ENCODE measurements around the gene EGFR.

EGFR gene

DNA sequence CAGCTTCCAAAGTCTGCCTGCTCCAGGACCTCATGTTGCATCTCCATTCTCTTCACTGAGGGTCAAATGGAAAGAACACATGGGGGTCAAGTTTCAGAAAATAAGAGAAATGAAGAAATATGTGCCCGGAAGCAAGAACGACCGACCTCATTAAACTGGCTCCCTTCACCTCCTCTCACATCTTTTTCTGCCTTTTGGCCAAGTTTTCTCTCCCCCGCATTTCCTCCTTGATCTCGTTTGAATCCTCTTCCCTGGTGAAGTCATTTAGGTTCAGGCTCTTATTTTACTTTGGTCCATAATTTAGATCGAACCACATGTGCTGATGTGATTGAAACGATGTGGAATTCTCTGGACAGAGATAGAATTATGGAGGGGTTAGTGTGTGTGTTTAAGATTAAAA is 44.2 kb downstream of the EGFR start:
- H3K9me3 ChIP-seq (ENCODE audit: control insufficient read depth, insufficient read depth, low read length), result no peaks in the 10 kb centered on the region; the same call in 1 of the 2 replicates
- no peak overlapping the region for H3K4me3 ChIP-seq (ENCODE audit: low read length)
- WGBS (ENCODE audit: insufficient coverage, insufficient read length), result no CpG with 5 or more reads among the region's 7 CpGs
- H3K27me3 ChIP-seq (ENCODE audit: control insufficient read depth, insufficient read depth, low read length), result no peaks in the 10 kb centered on the region
- H3K4me1 ChIP-seq (ENCODE audit: control insufficient read depth, insufficient read depth, low read length), result peaks cover 3% of the 10 kb centered on the region; the same call in 1 of the 2 replicates
- no peak for DNase-seq (ENCODE audit: low read depth, low spot score)
- no peak overlapping the region for H3K27ac ChIP-seq (ENCODE audit: low read length)
- H3K36me3 ChIP-seq (ENCODE audit: control insufficient read depth, insufficient read depth, low read length), result no peaks in the 10 kb centered on the region

GRCh38 chr7:55063633-55064032 is 44.8 kb downstream of the EGFR start:
- H3K4me1 ChIP-seq (ENCODE audit: control insufficient read depth, insufficient read depth, low read length), result peaks cover 3% of the 10 kb centered on the region; the same call in 1 of the 2 replicates
- WGBS (ENCODE audit: insufficient coverage, insufficient read length), result no CpG with 5 or more reads among the region's 5 CpGs
- H3K9me3 ChIP-seq (ENCODE audit: control insufficient read depth, insufficient read depth, low read length), result no peaks in the 10 kb centered on the region; the same call in 1 of the 2 replicates
- H3K36me3 ChIP-seq (ENCODE audit: control insufficient read depth, insufficient read depth, low read length), result no peaks in the 10 kb centered on the region
- no peak overlapping the region for H3K27ac ChIP-seq (ENCODE audit: low read length)
- H3K27me3 ChIP-seq (ENCODE audit: control insufficient read depth, insufficient read depth, low read length), result no peaks in the 10 kb centered on the region
- no peak overlapping the region for H3K4me3 ChIP-seq (ENCODE audit: low read length)
- DNase-seq (ENCODE audit: low read depth, low spot score), result no peak

GRCh38 chr7:55065079-55065478 is 46.3 kb downstream of the EGFR start:
- H3K27me3 ChIP-seq (ENCODE audit: control insufficient read depth, insufficient read depth, low read length), result no peaks in the 10 kb centered on the region
- no CpG with 5 or more reads among the region's 4 CpGs for WGBS (ENCODE audit: insufficient coverage, insufficient read length)
- no peaks in the 10 kb centered on the region; the same call in 1 of the 2 replicates for H3K9me3 ChIP-seq (ENCODE audit: control insufficient read depth, insufficient read depth, low read length)
- no peak overlapping the region for H3K27ac ChIP-seq (ENCODE audit: low read length)
- H3K36me3 ChIP-seq (ENCODE audit: control insufficient read depth, insufficient read depth, low read length), result no peaks in the 10 kb centered on the region
- no peak overlapping the region for H3K4me3 ChIP-seq (ENCODE audit: low read length)
- DNase-seq (ENCODE audit: low read depth, low spot score), result no peak
- peaks cover 3% of the 10 kb centered on the region; the same call in 1 of the 2 replicates for H3K4me1 ChIP-seq (ENCODE audit: control insufficient read depth, insufficient read depth, low read length)

- Histone ChIP-seq H3K4me1 (ENCODE audit: control insufficient read depth, insufficient read depth, low read length) (peaks cover 3% of the 10 kb centered on the region; the same call in 1 of the 2 replicates), H3K4me3 (ENCODE audit: low read length) (no peak overlapping the region), H3K27me3 (ENCODE audit: control insufficient read depth, insufficient read depth, low read length) (no peaks in the 10 kb centered on the region), H3K36me3 (ENCODE audit: control insufficient read depth, insufficient read depth, low read length) (no peaks in the 10 kb centered on the region), H3K27ac (ENCODE audit: low read length) (no peak overlapping the region), H3K9me3 (ENCODE audit: control insufficient read depth, insufficient read depth, low read length) (no peaks in the 10 kb centered on the region; the same call in 1 of the 2 replicates)
- DNase-seq (ENCODE audit: low read depth, low spot score), result no peak
- no CpG with 5 or more reads among the region's 10 CpGs for WGBS (ENCODE audit: insufficient coverage, insufficient read length)
These were observed 46.9 kb downstream of the EGFR start for GRCh38 chr7:55065511-55066229.

DNA sequence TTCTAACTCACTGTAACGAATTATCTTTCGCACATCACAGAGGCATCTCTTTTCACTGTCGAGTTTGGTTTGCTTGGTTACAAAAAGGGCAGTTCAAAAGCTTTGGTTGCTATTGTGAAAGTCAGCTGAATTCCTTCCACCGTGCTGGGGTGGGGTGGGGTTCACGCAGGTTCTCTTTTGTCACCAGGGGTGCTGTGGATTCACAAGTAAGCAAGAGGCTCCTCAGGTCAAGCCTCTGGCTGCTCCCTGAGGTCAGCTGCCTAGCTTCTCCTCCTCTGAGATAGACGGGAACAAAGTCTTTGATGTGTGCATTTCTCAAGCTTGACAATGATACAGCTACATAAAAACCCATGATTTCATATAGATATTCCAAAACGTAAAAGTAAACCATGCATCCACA is 47.7 kb downstream of the EGFR start:
- H3K9me3 ChIP-seq (ENCODE audit: control insufficient read depth, insufficient read depth, low read length), result no peaks in the 10 kb centered on the region; the same call in 1 of the 2 replicates
- H3K4me3 ChIP-seq (ENCODE audit: low read length), result no peak overlapping the region
- H3K4me1 ChIP-seq (ENCODE audit: control insufficient read depth, insufficient read depth, low read length), result peaks cover 3% of the 10 kb centered on the region; the same call in 1 of the 2 replicates
- no peak for DNase-seq (ENCODE audit: low read depth, low spot score)
- no peak overlapping the region for H3K27ac ChIP-seq (ENCODE audit: low read length)
- H3K27me3 ChIP-seq (ENCODE audit: control insufficient read depth, insufficient read depth, low read length), result no peaks in the 10 kb centered on the region
- H3K36me3 ChIP-seq (ENCODE audit: control insufficient read depth, insufficient read depth, low read length), result no peaks in the 10 kb centered on the region
- no CpG with 5 or more reads among the region's 7 CpGs for WGBS (ENCODE audit: insufficient coverage, insufficient read length)

- Histone ChIP-seq H3K4me1 (ENCODE audit: control insufficient read depth, insufficient read depth, low read length) (peaks cover 3% of the 10 kb centered on the region; the same call in 1 of the 2 replicates), H3K9me3 (ENCODE audit: control insufficient read depth, insufficient read depth, low read length) (no peaks in the 10 kb centered on the region; the same call in 1 of the 2 replicates), H3K27ac (ENCODE audit: low read length) (no peak overlapping the region), H3K36me3 (ENCODE audit: control insufficient read depth, insufficient read depth, low read length) (no peaks in the 10 kb centered on the region), H3K27me3 (ENCODE audit: control insufficient read depth, insufficient read depth, low read length) (no peaks in the 10 kb centered on the region), H3K4me3 (ENCODE audit: low read length) (no peak overlapping the region)
- no CpG with 5 or more reads among the region's 6 CpGs for WGBS (ENCODE audit: insufficient coverage, insufficient read length)
- no peak for DNase-seq (ENCODE audit: low read depth, low spot score)
These were observed 48.1 kb downstream of the EGFR start for GRCh38 chr7:55066938-55067337.

- H3K9me3 ChIP-seq (ENCODE audit: control insufficient read depth, insufficient read depth, low read length), result no peaks in the 10 kb centered on the region; the same call in 1 of the 2 replicates
- H3K36me3 ChIP-seq (ENCODE audit: control insufficient read depth, insufficient read depth, low read length), result no peaks in the 10 kb centered on the region
- H3K27me3 ChIP-seq (ENCODE audit: control insufficient read depth, insufficient read depth, low read length), result no peaks in the 10 kb centered on the region
- H3K4me3 ChIP-seq (ENCODE audit: low read length), result no peak overlapping the region
- H3K27ac ChIP-seq (ENCODE audit: low read length), result no peak overlapping the region
- no peak for DNase-seq (ENCODE audit: low read depth, low spot score)
- no CpG with 5 or more reads among the region's 14 CpGs for WGBS (ENCODE audit: insufficient coverage, insufficient read length)
- peaks cover 3% of the 10 kb centered on the region; the same call in 1 of the 2 replicates for H3K4me1 ChIP-seq (ENCODE audit: control insufficient read depth, insufficient read depth, low read length)
These were observed 48.9 kb downstream of the EGFR start for GRCh38 chr7:55067748-55068147.

DNA sequence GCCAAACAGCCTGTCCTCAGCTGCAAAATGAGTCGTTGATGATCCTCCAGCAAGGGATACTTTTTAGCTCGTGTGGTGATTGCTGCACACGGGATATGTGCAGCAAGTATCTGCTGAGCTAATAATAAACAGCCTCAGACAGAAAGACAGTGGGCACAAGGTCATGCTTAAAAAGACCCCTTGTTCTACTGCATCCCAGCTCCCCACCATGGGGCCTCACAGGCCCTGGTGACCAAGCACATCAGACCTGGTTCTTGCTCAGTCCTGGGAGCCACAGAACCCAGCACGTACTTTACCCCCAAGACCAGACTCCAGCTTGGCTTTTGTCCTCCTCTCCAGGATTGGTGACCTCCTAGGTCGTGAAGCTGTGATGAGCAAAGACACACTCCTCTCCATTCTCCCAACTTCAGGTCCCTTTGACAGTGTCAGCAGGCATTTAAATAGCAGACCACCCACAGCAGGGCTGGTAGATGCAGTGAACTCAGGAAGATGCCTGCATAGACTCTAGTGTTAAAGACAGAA is 50.5 kb downstream of the EGFR start:
- WGBS (ENCODE audit: insufficient coverage, insufficient read length), result no CpG with 5 or more reads among the region's 5 CpGs
- DNase-seq (ENCODE audit: low read depth, low spot score), result no peak
- Histone ChIP-seq H3K36me3 (ENCODE audit: control insufficient read depth, insufficient read depth, low read length) (no peaks in the 10 kb centered on the region), H3K4me3 (ENCODE audit: low read length) (no peak overlapping the region), H3K27me3 (ENCODE audit: control insufficient read depth, insufficient read depth, low read length) (no peaks in the 10 kb centered on the region), H3K9me3 (ENCODE audit: control insufficient read depth, insufficient read depth, low read length) (no peaks in the 10 kb centered on the region; the same call in 1 of the 2 replicates), H3K27ac (ENCODE audit: low read length) (no peak overlapping the region), H3K4me1 (ENCODE audit: control insufficient read depth, insufficient read depth, low read length) (peaks cover 3% of the 10 kb centered on the region; the same call in 1 of the 2 replicates)

DNA sequence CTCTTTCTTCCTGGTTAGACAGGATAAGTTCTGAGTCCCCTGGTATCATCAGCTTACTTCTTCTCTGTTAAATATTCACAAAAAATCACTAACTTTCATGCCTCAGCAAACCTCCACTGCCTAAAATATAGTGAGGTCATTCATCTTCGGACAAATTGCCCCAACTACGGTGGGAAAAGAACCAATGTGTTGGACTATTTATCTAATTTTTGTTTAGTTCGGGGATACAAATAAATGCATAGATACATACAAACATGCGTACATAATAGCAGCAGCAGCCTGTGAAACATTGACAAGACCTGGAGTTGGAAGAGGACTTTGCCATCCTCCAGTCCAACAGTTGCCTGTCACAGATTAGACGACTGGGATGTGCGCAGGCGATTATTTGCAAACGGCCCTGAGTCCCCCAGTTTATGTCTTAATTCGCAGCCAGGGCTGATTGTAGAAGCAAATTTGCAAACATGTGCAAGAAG is 51.5 kb downstream of the EGFR start:
- no peak overlapping the region for H3K4me3 ChIP-seq (ENCODE audit: low read length)
- WGBS (ENCODE audit: insufficient coverage, insufficient read length), result no CpG with 5 or more reads among the region's 9 CpGs
- H3K36me3 ChIP-seq (ENCODE audit: control insufficient read depth, insufficient read depth, low read length), result no peaks in the 10 kb centered on the region
- H3K4me1 ChIP-seq (ENCODE audit: control insufficient read depth, insufficient read depth, low read length), result peaks cover 3% of the 10 kb centered on the region; the same call in 1 of the 2 replicates
- H3K27ac ChIP-seq (ENCODE audit: low read length), result no peak overlapping the region
- no peak for DNase-seq (ENCODE audit: low read depth, low spot score)
- no peaks in the 10 kb centered on the region; the same call in 1 of the 2 replicates for H3K9me3 ChIP-seq (ENCODE audit: control insufficient read depth, insufficient read depth, low read length)
- H3K27me3 ChIP-seq (ENCODE audit: control insufficient read depth, insufficient read depth, low read length), result no peaks in the 10 kb centered on the region

- Histone ChIP-seq H3K27me3 (ENCODE audit: control insufficient read depth, insufficient read depth, low read length) (no peaks in the 10 kb centered on the region), H3K36me3 (ENCODE audit: control insufficient read depth, insufficient read depth, low read length) (no peaks in the 10 kb centered on the region), H3K27ac (ENCODE audit: low read length) (no peak overlapping the region), H3K9me3 (ENCODE audit: control insufficient read depth, insufficient read depth, low read length) (no peaks in the 10 kb centered on the region; the same call in 1 of the 2 replicates), H3K4me3 (ENCODE audit: low read length) (no peak overlapping the region), H3K4me1 (ENCODE audit: control insufficient read depth, insufficient read depth, low read length) (peaks cover 3% of the 10 kb centered on the region; the same call in 1 of the 2 replicates)
- DNase-seq (ENCODE audit: low read depth, low spot score), result no peak
- no CpG with 5 or more reads among the region's 8 CpGs for WGBS (ENCODE audit: insufficient coverage, insufficient read length)
These were observed 52.0 kb downstream of the EGFR start for GRCh38 chr7:55070854-55071253.
